HPDE6-E6E7 (cell line): ENCODE results near the gene ADGRG4.
"Not testable (repeated sequence)": the region's sequence is repeated elsewhere in the genome, so short reads cannot be mapped to it uniquely, and the experiment has no call there.

Experiments used
- DNase-seq: peaks from one replicate; pipeline ENCODE4 v3.0.0; 2011; ENCODE audit warnings: missing footprints; ENCODE audit errors: extremely low spot score

Gene ADGRG4, protein sequence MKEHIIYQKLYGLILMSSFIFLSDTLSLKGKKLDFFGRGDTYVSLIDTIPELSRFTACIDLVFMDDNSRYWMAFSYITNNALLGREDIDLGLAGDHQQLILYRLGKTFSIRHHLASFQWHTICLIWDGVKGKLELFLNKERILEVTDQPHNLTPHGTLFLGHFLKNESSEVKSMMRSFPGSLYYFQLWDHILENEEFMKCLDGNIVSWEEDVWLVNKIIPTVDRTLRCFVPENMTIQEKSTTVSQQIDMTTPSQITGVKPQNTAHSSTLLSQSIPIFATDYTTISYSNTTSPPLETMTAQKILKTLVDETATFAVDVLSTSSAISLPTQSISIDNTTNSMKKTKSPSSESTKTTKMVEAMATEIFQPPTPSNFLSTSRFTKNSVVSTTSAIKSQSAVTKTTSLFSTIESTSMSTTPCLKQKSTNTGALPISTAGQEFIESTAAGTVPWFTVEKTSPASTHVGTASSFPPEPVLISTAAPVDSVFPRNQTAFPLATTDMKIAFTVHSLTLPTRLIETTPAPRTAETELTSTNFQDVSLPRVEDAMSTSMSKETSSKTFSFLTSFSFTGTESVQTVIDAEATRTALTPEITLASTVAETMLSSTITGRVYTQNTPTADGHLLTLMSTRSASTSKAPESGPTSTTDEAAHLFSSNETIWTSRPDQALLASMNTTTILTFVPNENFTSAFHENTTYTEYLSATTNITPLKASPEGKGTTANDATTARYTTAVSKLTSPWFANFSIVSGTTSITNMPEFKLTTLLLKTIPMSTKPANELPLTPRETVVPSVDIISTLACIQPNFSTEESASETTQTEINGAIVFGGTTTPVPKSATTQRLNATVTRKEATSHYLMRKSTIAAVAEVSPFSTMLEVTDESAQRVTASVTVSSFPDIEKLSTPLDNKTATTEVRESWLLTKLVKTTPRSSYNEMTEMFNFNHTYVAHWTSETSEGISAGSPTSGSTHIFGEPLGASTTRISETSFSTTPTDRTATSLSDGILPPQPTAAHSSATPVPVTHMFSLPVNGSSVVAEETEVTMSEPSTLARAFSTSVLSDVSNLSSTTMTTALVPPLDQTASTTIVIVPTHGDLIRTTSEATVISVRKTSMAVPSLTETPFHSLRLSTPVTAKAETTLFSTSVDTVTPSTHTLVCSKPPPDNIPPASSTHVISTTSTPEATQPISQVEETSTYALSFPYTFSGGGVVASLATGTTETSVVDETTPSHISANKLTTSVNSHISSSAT (N-terminal part only)

DNA sequence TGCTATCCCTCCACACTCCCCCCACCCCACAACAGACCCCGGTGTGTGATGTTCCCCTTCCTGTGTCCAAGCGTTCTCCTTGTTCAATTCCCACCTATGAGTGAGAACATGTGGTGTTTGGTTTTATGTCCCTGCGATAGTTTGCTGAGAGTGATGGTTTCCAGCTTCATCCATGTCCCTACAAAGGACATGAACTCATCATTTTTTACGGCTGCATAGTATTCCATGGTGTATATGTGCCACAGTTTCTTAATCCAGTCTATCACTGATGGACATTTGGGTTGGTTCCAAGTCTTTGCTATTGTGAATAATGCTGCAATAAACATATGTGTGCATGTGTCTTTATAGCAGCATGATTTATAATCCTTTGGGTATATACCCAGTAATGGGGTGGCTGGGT lies at the start of gene ADGRG4:
TSS of gene ADGRG4 (plus strand) at position 243 of the 400 bp plus-strand sequence. CDS start 7,815 bp downstream, outside the sequence.
- DNase-seq = not testable (repeated sequence)

DNA sequence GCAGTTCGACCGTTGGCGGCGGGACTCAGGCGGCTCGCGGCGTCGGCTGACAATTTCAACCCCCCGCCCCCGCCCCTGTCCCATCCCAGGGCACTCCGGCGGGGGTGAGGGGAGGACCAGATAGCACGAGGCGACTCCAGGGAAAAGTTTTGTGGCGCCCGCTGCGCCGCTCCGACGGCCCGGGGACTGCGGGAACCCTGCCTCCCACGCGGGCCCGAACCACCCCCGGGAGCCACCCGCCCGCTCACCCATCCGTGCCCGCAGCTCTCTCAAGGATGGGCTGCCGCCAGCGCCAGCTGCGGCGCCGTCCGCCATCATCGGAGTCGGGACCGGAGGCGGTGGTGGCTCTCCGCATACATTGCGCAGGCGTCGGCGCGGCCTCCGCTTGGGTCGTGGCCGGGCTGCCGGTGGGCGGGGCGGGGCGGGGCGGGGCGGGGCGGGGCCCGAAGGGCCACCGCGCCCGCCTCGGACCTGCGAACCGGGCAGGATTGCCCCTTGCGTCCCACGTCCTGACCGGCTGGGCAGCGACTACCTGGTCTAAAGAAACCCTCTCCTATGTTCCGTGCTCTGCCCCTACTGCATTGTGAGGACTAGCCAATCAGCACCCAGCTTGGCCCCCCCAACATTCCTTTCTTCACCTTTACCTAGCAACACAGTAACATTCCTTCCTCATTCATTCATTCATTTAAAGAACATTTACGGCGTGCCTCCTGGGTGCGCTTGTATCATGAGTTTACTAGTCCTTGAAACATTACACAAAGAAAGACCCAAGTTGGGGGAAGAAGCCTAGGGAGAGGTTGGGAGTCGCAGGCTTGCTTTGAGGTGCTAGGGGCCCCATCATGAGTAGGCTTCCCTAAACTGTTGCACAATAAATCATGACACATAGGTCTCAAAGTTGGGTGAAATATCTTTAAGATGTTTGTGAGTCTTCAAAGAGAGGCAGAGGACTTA lies 49.4 kb upstream of the ADGRG4 start, which contains the start of gene MAP7D3:
TSS of gene MAP7D3 (minus strand) at position 360 of the 951 bp plus-strand sequence. CDS start at position 318, 42 bp downstream.
- peak; percentile 49 for DNase-seq

DNA sequence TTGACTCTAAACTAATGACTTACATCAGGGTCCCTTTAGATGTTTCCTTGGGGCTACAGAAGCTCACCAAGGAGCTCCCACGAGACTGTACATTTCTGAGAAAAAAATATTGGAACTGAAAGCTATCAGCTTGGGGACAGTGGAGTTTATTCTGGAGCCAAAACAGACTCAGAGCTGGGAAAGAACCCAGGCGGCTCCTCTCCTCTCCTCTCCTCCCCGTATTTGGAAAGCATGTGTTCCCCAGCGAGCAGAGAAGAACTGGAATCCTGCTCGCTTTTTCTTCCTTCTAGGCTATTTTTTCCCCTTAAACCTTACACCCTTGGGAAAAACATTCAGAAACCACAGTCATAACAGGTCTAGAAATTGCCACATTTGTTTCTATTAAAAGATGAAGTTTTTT lies 45.2 kb upstream of the ADGRG4 start:
- DNase-seq = no peak

DNA sequence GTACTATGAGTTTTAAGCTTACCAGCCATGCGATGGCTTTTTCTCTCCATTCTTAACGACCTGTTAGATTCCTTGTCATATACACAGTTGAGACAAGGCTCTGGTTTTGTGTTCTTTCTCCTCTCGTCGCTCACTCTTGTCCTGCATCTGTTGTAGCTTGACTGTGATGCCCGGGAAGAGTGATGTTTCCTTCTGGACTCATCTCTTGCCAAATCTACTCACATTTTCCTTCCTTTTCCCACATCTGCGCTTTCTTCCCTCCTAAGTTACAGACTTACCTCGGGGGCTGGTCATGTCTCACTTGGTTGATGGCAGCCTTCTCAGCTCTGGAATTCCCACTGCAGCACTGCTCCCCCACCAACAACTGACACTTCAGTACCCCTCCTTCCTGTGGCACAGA lies 44.7 kb upstream of the ADGRG4 start:
- DNase-seq = no peak

DNA sequence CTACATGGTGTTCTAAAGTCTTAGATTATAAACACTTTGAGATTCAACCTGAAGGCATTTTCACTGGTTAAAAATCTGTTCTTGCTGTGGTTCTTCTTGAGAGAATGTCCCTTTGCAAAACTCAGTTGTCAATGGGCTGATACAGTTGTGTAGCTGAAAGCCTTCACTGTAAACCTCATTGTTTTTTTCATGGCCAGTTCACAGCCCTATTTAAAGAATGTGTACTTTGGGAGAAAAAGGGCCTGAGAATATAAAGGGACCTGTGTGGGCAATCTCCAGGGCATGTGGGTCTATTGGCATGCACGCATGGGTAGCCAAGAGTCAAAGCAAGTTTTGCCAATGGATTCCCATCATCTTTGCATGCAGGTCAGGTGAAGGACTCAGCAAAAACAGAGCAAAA lies 41.8 kb upstream of the ADGRG4 start:
- no peak for DNase-seq

DNA sequence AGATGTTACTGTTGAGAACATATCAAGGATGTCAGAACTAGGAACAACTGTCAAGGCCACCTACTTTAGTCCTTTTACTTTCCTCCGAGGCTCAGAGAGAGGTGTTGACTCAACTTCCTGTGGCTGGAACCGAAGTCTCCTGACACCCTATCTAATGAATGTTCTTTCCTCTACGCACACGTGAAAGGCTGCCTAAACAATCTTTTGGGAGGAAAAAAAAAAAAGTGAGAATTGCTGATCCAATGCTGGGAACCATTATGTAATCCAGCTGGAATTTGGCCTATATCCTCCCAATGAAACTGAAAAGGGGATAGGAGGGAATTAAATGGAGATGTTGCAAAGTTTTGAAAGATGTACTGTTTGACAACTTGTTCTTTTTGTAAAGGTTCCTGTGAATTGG lies 41.2 kb upstream of the ADGRG4 start:
- no peak for DNase-seq

DNA sequence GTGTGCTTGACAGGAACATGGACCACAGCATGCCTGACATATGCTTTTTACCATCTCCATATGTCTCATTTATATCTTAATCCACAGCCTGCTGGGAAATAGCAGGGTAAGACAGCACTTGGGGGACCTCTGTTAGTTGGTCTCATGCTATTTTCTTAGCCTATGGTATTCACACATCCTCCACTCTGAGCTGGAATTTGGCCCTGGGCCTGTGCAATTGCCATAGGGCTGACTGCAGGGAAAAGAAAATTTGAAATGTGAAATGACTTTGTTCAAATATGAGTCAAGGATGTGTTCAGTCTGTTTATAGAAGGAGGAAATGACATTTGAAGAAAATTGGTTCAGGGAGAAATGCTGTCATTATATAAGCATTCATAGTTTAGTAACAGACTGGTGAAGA lies 40.0 kb upstream of the ADGRG4 start:
- DNase-seq = no peak

DNA sequence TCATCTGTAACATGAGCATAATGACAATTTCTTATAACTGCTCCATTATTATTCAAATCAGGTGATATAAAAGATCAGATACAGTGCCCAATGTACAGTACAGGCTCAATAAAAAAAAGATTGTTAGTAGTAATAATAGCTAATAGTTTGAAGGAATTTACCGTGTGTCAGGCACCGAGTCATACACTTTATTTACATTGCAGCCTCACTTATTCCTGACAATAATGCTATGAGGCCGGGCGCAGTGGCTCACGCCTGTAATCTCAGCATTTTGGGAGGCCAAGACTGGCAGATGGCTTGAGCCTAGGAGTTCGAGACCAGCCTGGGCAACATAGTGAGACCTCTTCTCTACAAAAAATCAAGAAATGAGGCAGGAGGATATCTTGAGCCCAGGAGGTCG lies 39.4 kb upstream of the ADGRG4 start:
- DNase-seq = no peak

DNA sequence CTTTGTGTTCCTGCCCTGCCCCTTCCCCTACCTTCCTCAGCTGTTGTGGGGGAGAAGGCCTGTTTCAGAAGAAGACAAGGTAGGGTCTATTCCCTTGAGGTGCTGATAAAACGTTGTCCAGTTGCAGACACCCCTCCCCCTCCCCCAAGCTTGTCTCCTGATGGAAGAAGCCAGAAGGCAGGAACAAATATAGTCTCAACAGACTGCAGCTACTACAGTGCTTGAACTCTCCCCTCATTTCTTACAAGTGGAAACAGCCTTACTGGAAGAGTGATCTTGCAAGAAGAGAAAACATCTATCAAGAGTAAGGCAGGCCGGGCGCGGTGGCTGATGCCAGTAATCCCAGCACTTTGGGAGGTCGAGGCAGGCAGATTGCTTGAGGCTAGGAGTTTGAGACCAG lies 38.5 kb upstream of the ADGRG4 start:
- no peak for DNase-seq

DNA sequence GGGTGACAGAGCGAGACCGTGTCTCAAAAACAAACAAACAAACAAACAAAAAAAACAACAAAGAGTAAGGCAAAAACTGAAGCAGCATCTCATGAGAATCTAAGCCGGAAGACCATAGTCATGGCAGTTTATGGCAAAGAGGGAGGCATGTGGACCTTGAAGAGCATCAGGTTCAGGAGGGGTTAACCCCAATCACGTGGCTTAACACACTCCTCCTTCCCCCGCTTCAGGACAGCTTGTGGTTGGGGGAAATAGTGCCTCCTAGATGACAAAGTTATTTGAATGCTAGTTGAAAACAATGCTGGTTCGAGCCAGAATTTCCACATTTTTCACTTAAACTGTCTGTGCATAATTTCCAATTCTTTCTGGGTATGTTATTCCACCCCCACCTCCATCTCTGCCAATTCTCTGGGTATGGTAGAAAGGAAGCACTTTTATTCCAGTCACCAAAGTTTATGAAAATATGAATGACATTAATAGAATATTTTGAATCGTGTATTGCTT lies 37.9 kb upstream of the ADGRG4 start:
- no peak for DNase-seq

DNA sequence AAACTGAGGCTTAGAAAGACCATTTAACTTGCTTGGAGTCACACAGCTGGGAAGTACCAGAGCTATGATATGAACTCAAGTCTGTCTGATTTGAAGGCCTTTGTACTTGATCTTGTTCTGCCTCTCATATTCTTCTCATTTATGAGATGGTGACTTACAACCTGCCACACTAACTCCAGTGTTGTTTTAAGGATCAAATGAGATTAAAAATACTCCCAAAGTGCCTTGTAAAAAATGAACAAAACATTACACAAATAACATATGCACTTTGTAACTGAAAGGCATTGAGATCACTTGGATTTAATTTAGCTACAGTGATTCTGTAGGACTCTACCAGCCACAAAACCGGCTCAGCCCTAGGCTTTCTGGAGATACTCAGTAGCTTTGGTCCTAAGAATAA lies 33.9 kb upstream of the ADGRG4 start:
- no peak for DNase-seq

DNA sequence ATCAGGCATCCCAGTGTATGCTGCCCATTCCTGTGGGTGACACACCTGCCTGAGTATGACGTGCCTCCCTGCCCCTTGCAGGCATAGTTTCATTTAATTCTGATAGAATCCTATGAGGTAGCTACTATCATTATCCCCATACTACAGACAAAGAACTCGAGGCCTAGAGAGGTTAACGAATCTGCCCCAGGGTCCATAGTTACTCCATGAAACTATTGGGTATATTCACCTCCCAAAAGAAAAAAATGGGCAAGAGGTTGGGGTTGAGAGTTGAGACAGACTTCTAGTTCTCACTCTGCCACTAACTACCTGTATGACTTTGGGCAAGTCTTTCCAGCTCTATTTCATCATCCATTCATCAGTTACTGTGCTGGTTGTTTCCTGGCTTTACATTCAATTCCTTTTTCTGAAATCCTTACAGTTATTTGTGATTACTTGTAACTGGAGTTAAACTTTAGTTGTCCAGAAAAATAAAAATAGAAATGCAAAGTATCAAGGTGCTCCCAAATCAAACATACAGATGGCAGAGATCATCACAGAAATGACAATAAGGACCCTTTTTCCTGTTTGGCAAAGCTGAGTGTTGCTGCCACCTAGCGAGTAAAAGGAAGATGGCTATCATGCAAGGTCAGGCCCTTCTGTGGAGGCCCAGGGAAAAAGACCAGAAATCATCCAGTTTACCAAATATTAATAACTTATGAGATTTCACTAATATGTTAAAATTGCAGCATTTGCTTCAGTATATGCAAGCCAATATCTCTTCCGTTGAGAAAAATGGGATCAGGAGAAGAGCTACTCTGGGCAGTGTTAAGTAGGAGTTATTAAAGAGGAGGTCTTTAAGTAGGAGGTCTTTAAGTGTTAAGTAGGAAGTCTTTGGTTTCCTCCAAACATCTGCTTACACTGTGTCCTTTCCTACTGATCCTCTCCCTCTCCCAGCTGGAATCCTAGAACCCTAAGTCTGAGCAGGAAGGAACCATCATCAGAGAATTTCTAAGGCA lies 32.4 kb upstream of the ADGRG4 start:
- no peak for DNase-seq

DNA sequence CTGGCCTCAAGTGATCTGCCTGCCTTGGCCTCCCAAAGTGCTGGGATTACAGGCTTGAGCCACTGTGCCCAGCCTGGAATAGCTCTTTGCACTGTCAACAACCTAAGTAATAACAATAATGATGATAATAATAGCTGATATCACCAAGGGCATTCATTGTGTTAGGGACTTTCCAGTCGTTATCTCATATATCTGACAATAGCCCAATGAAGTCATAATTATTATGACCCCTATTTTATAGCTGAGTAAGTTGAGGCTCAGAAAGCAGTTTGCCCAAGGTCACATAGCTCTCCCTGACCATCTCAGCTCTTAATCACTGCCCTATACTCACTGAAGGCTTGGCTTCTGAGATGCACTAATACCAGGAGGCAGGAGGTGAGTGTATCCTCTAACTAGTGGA lies 30.8 kb upstream of the ADGRG4 start:
- DNase-seq = no peak

DNA sequence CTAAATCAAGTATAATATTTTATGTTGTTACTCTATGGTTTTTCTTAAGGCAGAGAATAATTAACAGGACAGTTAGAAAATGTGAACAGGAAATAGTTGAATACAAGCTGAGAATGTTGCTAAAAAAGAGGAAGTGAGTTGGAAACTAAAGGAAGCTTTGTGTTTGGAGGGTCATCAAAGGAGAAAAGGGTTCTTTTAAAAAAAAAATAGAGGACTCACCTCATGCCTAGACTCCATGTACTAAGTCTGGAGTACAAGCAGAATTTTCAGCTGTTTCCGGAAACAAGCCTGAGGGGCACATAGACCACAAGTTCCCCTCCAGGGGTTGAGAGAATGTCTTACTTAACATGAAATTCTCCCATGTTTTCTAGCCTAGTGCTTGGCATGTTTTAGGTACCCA lies 29.5 kb upstream of the ADGRG4 start:
- no peak for DNase-seq

DNA sequence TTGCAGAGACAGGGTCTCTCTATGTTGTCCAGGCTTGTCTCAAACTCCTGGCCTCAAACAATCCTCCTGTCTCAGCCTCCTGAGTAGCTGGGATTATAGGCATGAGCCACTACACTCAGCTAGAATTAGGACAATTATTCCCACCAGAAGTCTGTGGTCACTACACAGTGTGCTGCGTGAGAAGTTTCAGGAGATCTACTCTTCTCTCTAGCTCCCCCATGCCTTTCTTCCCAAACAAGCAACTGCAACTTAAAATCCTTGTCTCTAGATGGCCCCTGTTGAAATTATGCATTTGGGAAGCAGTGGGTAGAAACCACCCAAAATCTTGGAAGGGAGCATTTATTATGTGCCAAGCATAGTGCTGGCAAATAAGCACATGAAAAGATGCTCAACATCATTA lies 28.4 kb upstream of the ADGRG4 start:
- DNase-seq = no peak

DNA sequence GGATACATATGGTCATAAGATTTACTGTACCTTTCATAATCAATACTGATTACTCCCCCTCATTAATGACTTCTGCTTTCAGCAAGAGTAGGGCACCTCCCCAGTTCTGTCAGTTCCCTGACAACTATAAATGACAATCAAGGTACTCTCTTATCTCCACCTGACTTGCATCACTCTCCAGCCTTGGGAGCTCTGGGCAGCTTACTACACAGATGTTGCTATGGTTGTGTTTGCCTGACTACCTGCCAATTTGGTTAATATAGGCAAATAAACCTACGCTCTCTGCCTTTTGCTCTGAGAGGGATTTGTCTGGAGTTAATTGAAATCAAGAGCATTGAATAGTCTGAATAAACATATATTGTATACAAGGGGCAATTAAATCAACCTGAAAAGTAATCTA lies 26.8 kb upstream of the ADGRG4 start:
- no peak for DNase-seq

DNA sequence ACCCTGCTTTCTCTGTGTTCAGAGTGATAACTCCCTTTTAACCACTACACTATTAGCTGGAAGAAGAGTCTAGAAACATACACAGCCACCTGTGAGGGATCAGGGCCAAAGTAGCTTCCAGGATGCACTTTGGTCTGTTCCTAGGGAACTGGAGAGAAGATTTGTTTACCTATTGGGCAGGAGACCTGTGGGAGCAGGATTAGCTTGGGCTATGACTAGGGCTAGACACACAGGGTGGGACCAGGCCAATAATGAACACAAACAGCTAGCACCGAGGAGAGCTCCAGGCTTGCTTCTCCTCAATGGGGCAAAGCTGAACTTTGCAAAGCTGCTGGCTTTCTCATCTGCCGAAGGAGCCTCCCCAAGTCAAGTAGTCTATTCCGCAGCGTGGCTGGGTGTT lies 25.2 kb upstream of the ADGRG4 start:
- DNase-seq = no peak

DNA sequence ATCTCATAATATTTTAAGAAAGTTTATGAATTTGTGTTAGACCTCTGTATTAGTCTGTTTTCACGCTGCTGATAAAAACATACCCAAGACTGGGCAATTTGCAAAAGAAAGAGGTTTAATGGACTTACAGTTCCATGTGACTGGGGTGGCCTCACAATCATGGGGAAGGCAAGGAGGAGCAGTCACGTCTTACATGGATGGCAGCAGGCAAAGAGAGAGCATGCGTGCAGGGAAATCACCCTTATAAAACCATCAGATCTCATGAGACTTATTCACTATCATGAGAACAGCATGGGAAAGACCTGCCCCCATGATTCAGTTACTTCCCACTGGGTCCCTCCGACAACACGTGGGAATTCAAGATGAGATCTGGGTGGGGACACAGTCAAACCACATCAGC lies 14.4 kb upstream of the ADGRG4 start:
- DNase-seq = not testable (repeated sequence)

DNA sequence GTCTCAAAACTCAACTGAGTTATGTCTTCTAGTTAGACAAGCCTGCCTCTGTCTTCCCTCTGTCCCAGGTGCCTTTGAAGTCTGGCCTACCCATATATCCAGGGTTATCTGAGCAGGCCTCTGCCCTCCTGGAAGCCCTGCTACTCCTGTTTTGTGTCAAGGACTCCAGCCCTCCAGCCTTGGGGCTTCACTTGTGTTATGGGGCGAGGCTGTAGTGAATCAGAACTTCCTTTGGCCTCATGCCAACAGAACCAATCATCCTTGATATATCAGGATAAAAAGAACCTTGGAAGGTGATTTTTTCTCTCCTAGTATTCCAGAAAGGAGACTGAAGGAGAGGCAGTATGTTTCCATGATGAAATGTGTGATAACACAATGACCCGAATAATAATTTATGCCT lies 8.9 kb upstream of the ADGRG4 start:
- DNase-seq = no peak
